Stomach (tissue), 19 donors: ENCODE data around the gene IL1RAPL2. TPM values are rescaled to one million over a fixed set of nuclear protein-coding genes. Genes with fewer than 3 reads are reported as not detected.
"Not testable (repeated sequence)": the region's sequence is repeated elsewhere in the genome, so short reads cannot be mapped to it uniquely, and the experiment has no call there.

Experiments used
- DNase-seq, 2 donors: peaks; one replicate each; pipeline versions ENCODE4 v3.0.0 to v3.0.0-alpha.2; 2013 to 2019
- H3K27ac ChIP-seq, 5 donors: fragments of 200-600 bp in 4 of 5; sonication (generic) in 4 of 5; one replicate each; pipeline ENCODE4 v1.5.1; 2013 to 2019; ENCODE audit warnings: mild to moderate bottlenecking in 1 of 5, moderate library complexity in 1 of 5
- H3K27me3 ChIP-seq, 3 donors: fragments of 200-600 bp; sonication (generic); one replicate each; pipeline ENCODE4 v1.5.1; 2017 to 2019; ENCODE audit warnings: mixed run types in 1 of 3
- H3K36me3 ChIP-seq, 4 donors: fragments of 200-600 bp; sonication (generic); 1 replicate in 3 of 4; 2 replicates in 1 of 4; pipeline ENCODE4 v1.5.1; 2016 to 2019
- H3K4me1 ChIP-seq, 4 donors: fragments of 200-600 bp; sonication (generic); one replicate each; pipeline ENCODE4 v1.5.1; 2016 to 2019
- H3K4me3 ChIP-seq, 4 donors: fragments of 200-600 bp; sonication (generic) in 3 of 4; one replicate each; pipeline ENCODE4 v1.5.1; 2016 to 2019; ENCODE audit warnings: mild to moderate bottlenecking in 1 of 4
- H3K9me3 ChIP-seq, 4 donors: fragments of 200-600 bp; sonication (generic); one replicate each; pipeline ENCODE4 v1.5.1; 2016 to 2019
- EP300 ChIP-seq: sonication (generic); formaldehyde crosslinking; IDR thresholded peaks from one replicate; pipeline ENCODE4 v1.6.1; 2017; ENCODE audit warnings: antibody characterized with exemption
- POLR2A ChIP-seq, 4 donors: fragments of 450-650 bp; IDR thresholded peaks; one replicate each; pipeline ENCODE4 v1.6.1; 2016; ENCODE audit warnings: antibody characterized with exemption in 4 of 4, control low read depth in 2 of 4, mild to moderate bottlenecking in 1 of 4, moderate library complexity in 1 of 4
- POLR2AphosphoS5 ChIP-seq, 3 donors: sonication (generic); formaldehyde crosslinking; IDR thresholded peaks; one replicate each; pipeline ENCODE4 v1.6.1; 2016; ENCODE audit warnings: antibody characterized with exemption in 3 of 3
- WGBS, 5 donors: extraction: QIAGEN DNeasy Blood & Tissue Kit in 3 of 5; methylation state at CpG; one replicate each; pipeline versions ENCODE4 v1.1.5 to v1.1.7; 2013 to 2018; 5-methylcytosine and 5-hydroxymethylcytosine counted together
- intact Hi-C: fragments of 100-400 bp; cut with DNase I; formaldehyde crosslinking; loops from one replicate; pipeline ENCODE4 v1.15.1; 2023; ENCODE audit warnings: low total_unique reads
- long read RNA-seq, 10 donors: transcript quantifications; one replicate each; lab custom pipeline, GENCODE V29; 2026
- polyA plus RNA-seq, 3 donors: library from polyadenylated mRNA; stranded (reverse); fragments of 200-250 nt; gene quantifications; one replicate each; pipeline ENCODE4 v1.2.3, GENCODE V29; 2013
- total RNA-seq, 5 donors: library from RNA; depleted of rRNA; stranded (reverse); fragments of >200 nt; gene quantifications; one replicate each; pipeline versions ENCODE4 v1.1.0 to v1.2.3, GENCODE V29; 2014 to 2016
- TF ChIP-seq, protein P1 (sequence below), 7 experiments: fragments of 450-650 bp in 4 of 7; fragments of 200-600 bp in 3 of 7; sonication (generic) in 3 of 7; IDR thresholded peaks; one replicate each; pipeline ENCODE4 v1.5.1; 2016 to 2019; ENCODE audit warnings: antibody characterized with exemption in 7 of 7, control low read depth in 2 of 7, mild to moderate bottlenecking in 1 of 7
- donor health status: healthy with polysubstance abuse.
- donor health status: Bipolar disorder and iron deficiency.
- donor health status: healthy.

Gene IL1RAPL2
- total RNA-seq: 1 to 10 TPM in 1 of 5 donors, not detected in 4; 1.1 TPM
- not detected for polyA plus RNA-seq
- long read RNA-seq, donor 1: 0 reads
- long read RNA-seq, donor 2: 0 reads
- long read RNA-seq, donor 3: 0 reads
- long read RNA-seq, donor 4: 0 reads
- long read RNA-seq, donor 5: 0 reads
- long read RNA-seq, donor 6: 0 reads
- long read RNA-seq, donor 7: 0 reads
- long read RNA-seq, donor 8: 0 reads
- long read RNA-seq, donor 9: 0 reads
- long read RNA-seq, donor 10: 0 reads

GRCh38 chrX:104565791-104566680 lies at the start of gene IL1RAPL2:
TSS of gene IL1RAPL2 (plus strand) at chrX:104566199.
- Histone ChIP-seq H3K27ac (no peak within 1 kb of the TSS), H3K27me3 (peaks cover 3 to 53% (median 47%) of the 10 kb centered on the region in 3 donors), H3K4me1 (peaks cover 0 to 27% (median 17%) of the 10 kb centered on the region in 4 donors), H3K36me3 (no peaks in the 10 kb centered on the region), H3K9me3 (no peaks in the 10 kb centered on the region), H3K4me3 (peak within 1 kb of the TSS; percentile 7 to 39 (median 28))
- WGBS, 5 donors: 1 to 26% (median 4%) methylated on average over 36 to 48 of the region's 48 CpGs
- intact Hi-C loops: no loop called here
- TF ChIP-seq, protein P1, sequence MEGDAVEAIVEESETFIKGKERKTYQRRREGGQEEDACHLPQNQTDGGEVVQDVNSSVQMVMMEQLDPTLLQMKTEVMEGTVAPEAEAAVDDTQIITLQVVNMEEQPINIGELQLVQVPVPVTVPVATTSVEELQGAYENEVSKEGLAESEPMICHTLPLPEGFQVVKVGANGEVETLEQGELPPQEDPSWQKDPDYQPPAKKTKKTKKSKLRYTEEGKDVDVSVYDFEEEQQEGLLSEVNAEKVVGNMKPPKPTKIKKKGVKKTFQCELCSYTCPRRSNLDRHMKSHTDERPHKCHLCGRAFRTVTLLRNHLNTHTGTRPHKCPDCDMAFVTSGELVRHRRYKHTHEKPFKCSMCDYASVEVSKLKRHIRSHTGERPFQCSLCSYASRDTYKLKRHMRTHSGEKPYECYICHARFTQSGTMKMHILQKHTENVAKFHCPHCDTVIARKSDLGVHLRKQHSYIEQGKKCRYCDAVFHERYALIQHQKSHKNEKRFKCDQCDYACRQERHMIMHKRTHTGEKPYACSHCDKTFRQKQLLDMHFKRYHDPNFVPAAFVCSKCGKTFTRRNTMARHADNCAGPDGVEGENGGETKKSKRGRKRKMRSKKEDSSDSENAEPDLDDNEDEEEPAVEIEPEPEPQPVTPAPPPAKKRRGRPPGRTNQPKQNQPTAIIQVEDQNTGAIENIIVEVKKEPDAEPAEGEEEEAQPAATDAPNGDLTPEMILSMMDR (IDR thresholded peaks at IDR 0.05): peak in 4 of 7 experiments; percentile 7 to 32 (median 22)
- TF ChIP-seq POLR2AphosphoS5 (IDR thresholded peaks at IDR 0.05) (no peak), POLR2A (IDR thresholded peaks at IDR 0.05) (no peak)
- DNase-seq: peak; percentile 58 to 70

- intact Hi-C loops: no loop called here
- Histone ChIP-seq H3K27me3 (peaks cover 0 to 8% (median 0%) of the 10 kb centered on the region in 3 donors), H3K27ac (no peak overlapping the region), H3K9me3 (peaks cover 0 to 10% (median 0%) of the 10 kb centered on the region in 4 donors), H3K4me1 (no peaks in the 10 kb centered on the region), H3K36me3 (no peaks in the 10 kb centered on the region), H3K4me3 (no peak overlapping the region)
- TF ChIP-seq, protein P1 (IDR thresholded peaks at IDR 0.05): no peak
- TF ChIP-seq EP300 (no peak), POLR2A (IDR thresholded peaks at IDR 0.05) (no peak), POLR2AphosphoS5 (IDR thresholded peaks at IDR 0.05) (no peak)
- no peak for DNase-seq
- 20 to 44% (median 32%) methylated on average over 1 to 2 of the region's 2 CpGs for WGBS, 5 donors
These were observed 43.6 kb upstream of the IL1RAPL2 start for GRCh38 chrX:104522386-104522785.

DNA sequence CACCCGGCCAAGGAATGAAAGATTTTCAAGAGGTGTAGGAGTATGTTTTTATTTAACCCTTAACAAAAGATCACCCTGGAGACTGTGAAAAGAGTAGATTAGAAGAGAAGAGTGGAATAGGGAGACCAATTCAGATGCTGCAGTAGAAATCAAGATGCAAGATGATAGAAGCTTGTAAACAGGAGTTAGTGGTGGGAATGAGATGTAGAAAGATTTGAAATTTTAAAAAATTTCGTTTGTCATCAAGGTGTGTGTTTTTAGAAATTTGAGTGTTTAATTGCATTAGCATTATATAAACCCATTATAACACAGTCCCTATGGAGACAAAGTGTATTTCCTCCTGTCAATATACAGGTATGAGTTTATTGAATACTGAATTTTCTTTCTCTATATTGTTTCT lies 42.1 kb upstream of the IL1RAPL2 start:
- H3K4me1 ChIP-seq: no peaks in the 10 kb centered on the region
- TF ChIP-seq POLR2A (IDR thresholded peaks at IDR 0.05): no peak
- TF ChIP-seq, protein P1 (IDR thresholded peaks at IDR 0.05): no peak
- no peak for TF ChIP-seq EP300
- no peak for TF ChIP-seq POLR2AphosphoS5 (IDR thresholded peaks at IDR 0.05)
- 47 to 67% (median 52%) methylated on average over 2 of the region's 2 CpGs for WGBS, 5 donors
- DNase-seq: no peak
- H3K27ac ChIP-seq: no peak overlapping the region
- H3K4me3 ChIP-seq: no peak overlapping the region
- H3K27me3 ChIP-seq: peaks cover 0 to 8% (median 0%) of the 10 kb centered on the region in 3 donors
- intact Hi-C loops: no loop called here
- no peaks in the 10 kb centered on the region for H3K36me3 ChIP-seq
- peaks cover 0 to 14% (median 2%) of the 10 kb centered on the region in 4 donors for H3K9me3 ChIP-seq

DNA sequence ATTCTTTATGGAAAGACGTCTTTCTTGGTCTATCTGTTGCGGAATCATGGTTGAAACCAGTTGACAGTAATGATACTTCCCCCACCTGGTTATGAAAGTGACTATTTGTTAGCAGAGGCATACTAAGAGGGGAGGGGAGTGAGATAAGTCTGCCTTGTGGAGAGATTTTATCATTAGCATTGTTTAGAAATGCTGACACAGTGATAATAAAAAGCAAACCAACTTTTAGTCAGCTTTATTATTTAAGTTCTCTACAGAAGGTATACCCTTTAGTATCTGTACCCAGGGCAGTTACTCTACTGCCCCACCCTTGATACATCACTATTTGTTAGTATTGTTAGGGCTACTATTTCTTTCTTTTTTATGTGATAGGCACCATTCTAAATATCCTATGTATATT lies 26.9 kb upstream of the IL1RAPL2 start:
- H3K27ac ChIP-seq: no peak overlapping the region
- H3K36me3 ChIP-seq: no peaks in the 10 kb centered on the region
- no peaks in the 10 kb centered on the region for H3K4me1 ChIP-seq
- intact Hi-C loops: no loop called here
- H3K9me3 ChIP-seq: no peaks in the 10 kb centered on the region
- peaks cover 0 to 4% (median 0%) of the 10 kb centered on the region in 3 donors for H3K27me3 ChIP-seq
- TF ChIP-seq, protein P1 (IDR thresholded peaks at IDR 0.05): no peak
- TF ChIP-seq POLR2A (IDR thresholded peaks at IDR 0.05): no peak
- no peak for TF ChIP-seq EP300
- TF ChIP-seq POLR2AphosphoS5 (IDR thresholded peaks at IDR 0.05): no peak
- 70 to 94% (median 74%) methylated on average over 2 of the region's 2 CpGs for WGBS, 5 donors
- DNase-seq: no peak
- no peak overlapping the region for H3K4me3 ChIP-seq

DNA sequence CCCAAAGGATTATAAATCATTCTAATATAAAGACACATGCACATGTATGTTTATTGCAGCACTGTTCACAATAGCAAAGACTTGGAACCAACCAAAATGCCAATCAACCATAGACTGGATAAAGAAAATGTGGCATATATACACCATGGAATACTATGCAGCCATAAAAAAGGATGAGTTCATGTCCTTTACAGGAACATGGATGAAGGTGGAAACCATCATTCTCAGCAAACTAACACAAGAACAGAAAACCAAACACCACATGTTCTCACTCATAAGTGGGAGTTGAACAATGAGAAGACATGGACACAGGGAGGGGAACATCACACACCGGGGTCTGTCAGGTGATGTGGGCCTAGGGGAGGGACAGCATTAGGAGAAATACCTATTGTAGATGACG lies 23.6 kb upstream of the IL1RAPL2 start:
- H3K4me1 ChIP-seq, DNase-seq, H3K36me3 ChIP-seq, H3K27me3 ChIP-seq, H3K9me3 ChIP-seq, intact Hi-C loops, H3K4me3 ChIP-seq, H3K27ac ChIP-seq: not testable (repeated sequence)
- 38 to 65% (median 46%) methylated on average over 2 of the region's 2 CpGs for WGBS, 5 donors
